OCI-LY1 (cell line): ENCODE measurements around the gene PLD1.

ENCODE experiments used
- H2AFZ ChIP-seq: fragments of 200-600 bp; sonication (generic), shearing (Covaris generic); 2 replicates; pipeline ENCODE4 v1.6.0; 2014; ENCODE audit warnings: antibody characterized with exemption, mild to moderate bottlenecking, low read length
- H3F3A ChIP-seq: fragments of 200-600 bp; sonication (generic), shearing (Covaris generic); 2 replicates; pipeline ENCODE4 v1.6.0; 2014; ENCODE audit warnings: mild to moderate bottlenecking, antibody characterized with exemption, low read length, moderate library complexity; ENCODE audit not compliant: insufficient read depth
- H3K27ac ChIP-seq: fragments of 200-600 bp; sonication (generic); 2 replicates; pipeline ENCODE4 v1.5.1; 2014; ENCODE audit warnings: low read length, mixed run types, mild to moderate bottlenecking, low read depth; ENCODE audit not compliant: poor library complexity, severe bottlenecking
- H3K27me3 ChIP-seq: fragments of 200-600 bp; sonication (generic); 2 replicates; pipeline ENCODE4 v1.6.0; 2014; ENCODE audit warnings: antibody characterized with exemption, mild to moderate bottlenecking, low read length, moderate library complexity; ENCODE audit not compliant: insufficient read depth
- H3K36me3 ChIP-seq: fragments of 200-600 bp; sonication (generic); 2 replicates; pipeline ENCODE4 v1.6.1; 2014; ENCODE audit warnings: mild to moderate bottlenecking, antibody characterized with exemption, low read length, moderate library complexity, mixed read lengths; ENCODE audit not compliant: insufficient read depth
- H3K4me1 ChIP-seq: fragments of 200-600 bp; sonication (generic); 2 replicates; pipeline ENCODE4 v1.5.1; 2014; ENCODE audit warnings: mild to moderate bottlenecking, low read length, moderate library complexity; ENCODE audit not compliant: insufficient read depth, severe bottlenecking
- H3K4me2 ChIP-seq: fragments of 200-600 bp; sonication (generic), shearing (Covaris generic); 2 replicates; pipeline ENCODE4 v1.6.1; 2014; ENCODE audit warnings: low read length
- H3K4me3 ChIP-seq: fragments of 200-600 bp; sonication (generic); 2 replicates; pipeline ENCODE4 v1.5.1; 2014; ENCODE audit warnings: low read length, low read depth, mild to moderate bottlenecking, mixed read lengths; ENCODE audit not compliant: poor library complexity, severe bottlenecking
- H3K79me2 ChIP-seq: fragments of 200-600 bp; shearing (Covaris generic); 2 replicates; pipeline ENCODE4 v1.6.1; 2016; ENCODE audit warnings: mixed run types, low read length, mixed read lengths; ENCODE audit not compliant: insufficient read depth
- H3K9ac ChIP-seq: fragments of 200-600 bp; sonication (generic), shearing (Covaris generic); 2 replicates; pipeline ENCODE4 v1.6.1; 2014; ENCODE audit warnings: mild to moderate bottlenecking, low read length, mixed read lengths
- H3K9me2 ChIP-seq: fragments of 200-600 bp; sonication (generic), shearing (Covaris generic); 2 replicates; pipeline ENCODE4 v1.6.1; 2014; ENCODE audit warnings: low read depth, mild to moderate bottlenecking, low read length, mixed read lengths
- H3K9me3 ChIP-seq: fragments of 200-600 bp; shearing (Covaris generic); 2 replicates; pipeline ENCODE4 v1.6.1; 2014; ENCODE audit warnings: low read length, mixed read lengths
- H4K20me1 ChIP-seq: fragments of 200-600 bp; sonication (generic), shearing (Covaris generic); 2 replicates; pipeline ENCODE4 v1.6.0; 2016; ENCODE audit warnings: mild to moderate bottlenecking, low read length; ENCODE audit not compliant: insufficient read depth
- CTCF ChIP-seq: fragments of 200-600 bp; sonication (generic), shearing (Covaris generic); IDR thresholded peaks from 2 replicates; pipeline ENCODE4 v1.5.1; 2017; ENCODE audit warnings: mild to moderate bottlenecking, antibody characterized with exemption, low read length, moderate library complexity, mixed read lengths
- EZH2 ChIP-seq: fragments of 200-600 bp; sonication (generic), shearing (Covaris generic); IDR thresholded peaks from 2 replicates; pipeline ENCODE4 v1.8.0; 2017; ENCODE audit warnings: borderline replicate concordance, mixed run types, mild to moderate bottlenecking, antibody characterized with exemption, low read length, moderate library complexity, mixed read lengths

Gene PLD1

GRCh38 chr3:171790898-171791691 is 19.2 kb downstream of the PLD1 start:
- no peak overlapping the region for H3K4me3 ChIP-seq
- no peak overlapping the region for H2AFZ ChIP-seq
- no peaks in the 10 kb centered on the region for H3F3A ChIP-seq
- 0 out of 2 replicates have a peak, but pooled peaks cover 3% of the 10 kb centered on the region for H3K27me3 ChIP-seq
- H3K4me2 ChIP-seq = no peak overlapping the region
- H3K36me3 ChIP-seq = no peaks in the 10 kb centered on the region
- no peaks in the 10 kb centered on the region for H4K20me1 ChIP-seq
- no peaks in the 10 kb centered on the region for H3K79me2 ChIP-seq
- no peak overlapping the region for H3K9ac ChIP-seq
- no peaks in the 10 kb centered on the region for H3K4me1 ChIP-seq
- H3K9me3 ChIP-seq = no peaks in the 10 kb centered on the region
- no peaks in the 10 kb centered on the region for H3K9me2 ChIP-seq
- H3K27ac ChIP-seq = no peak overlapping the region
- TF ChIP-seq CTCF = no peak
- TF ChIP-seq EZH2 = no peak

DNA sequence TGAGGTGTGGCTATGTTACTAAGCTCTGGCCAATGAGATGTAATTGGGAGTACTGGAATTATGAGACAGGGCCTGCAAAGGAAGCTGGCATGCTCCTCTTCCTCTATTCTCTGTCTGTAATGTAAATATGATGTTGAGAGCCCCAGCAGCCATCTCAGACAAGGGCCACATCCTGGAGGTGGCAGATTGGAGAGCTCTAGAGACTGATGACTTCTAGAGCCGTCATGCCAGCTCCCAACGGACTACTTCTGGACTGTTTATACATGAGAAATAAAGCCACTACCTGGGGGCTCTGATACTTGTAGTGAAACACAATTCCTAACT is 19.7 kb downstream of the PLD1 start:
- Histone ChIP-seq H3K4me2 (no peak overlapping the region), H4K20me1 (no peaks in the 10 kb centered on the region), H3F3A (no peaks in the 10 kb centered on the region), H2AFZ (no peak overlapping the region), H3K4me3 (no peak overlapping the region), H3K4me1 (no peaks in the 10 kb centered on the region), H3K9me2 (no peaks in the 10 kb centered on the region), H3K27me3 (0 out of 2 replicates have a peak, but pooled peaks cover 3% of the 10 kb centered on the region), H3K79me2 (no peaks in the 10 kb centered on the region), H3K9ac (no peak overlapping the region), H3K27ac (no peak overlapping the region), H3K9me3 (no peaks in the 10 kb centered on the region), H3K36me3 (no peaks in the 10 kb centered on the region)
- TF ChIP-seq CTCF (no peak), EZH2 (no peak)

- no peaks in the 10 kb centered on the region for H3K79me2 ChIP-seq
- no peaks in the 10 kb centered on the region for H3K36me3 ChIP-seq
- no peaks in the 10 kb centered on the region for H3K4me1 ChIP-seq
- H4K20me1 ChIP-seq = no peaks in the 10 kb centered on the region
- TF ChIP-seq CTCF (no peak), EZH2 (no peak)
- H3F3A ChIP-seq = no peaks in the 10 kb centered on the region
- H3K27ac ChIP-seq = no peak overlapping the region
- no peak overlapping the region for H3K4me2 ChIP-seq
- H3K9ac ChIP-seq = no peak overlapping the region
- no peaks in the 10 kb centered on the region for H3K9me3 ChIP-seq
- no peak overlapping the region for H3K4me3 ChIP-seq
- H2AFZ ChIP-seq = no peak overlapping the region
- no peaks in the 10 kb centered on the region for H3K9me2 ChIP-seq
- H3K27me3 ChIP-seq = 0 out of 2 replicates have a peak, but pooled peaks cover 3% of the 10 kb centered on the region
These were observed 20.4 kb downstream of the PLD1 start for GRCh38 chr3:171789759-171790505.
